Activated CD4-positive, alpha-beta T cell treated with anti-CD3 and anti-CD28 coated beads for 36 hours (primary cell): Measurements from ENCODE around the gene FLACC1. TPM values are rescaled to one million over a fixed set of nuclear protein-coding genes. Genes with fewer than 3 reads are reported as not detected.

Source experiments
- ATAC-seq: fragments of 200-7000 bp; cut with Tn5 transposase; one replicate; pipeline ENCODE4 v1.10.0; 2021; ENCODE audit warnings: mild to moderate bottlenecking, moderate library complexity
- CTCF ChIA-PET: fragments of 350-600 bp; sonication (Branson Sonifier 250); formaldehyde crosslinking; loops from one replicate; lab custom pipeline; 2021; ENCODE audit warnings: antibody characterized with exemption; lab: Charles Lee
- POLR2A ChIA-PET: fragments of 350-600 bp; sonication (Branson Sonifier 250); formaldehyde crosslinking; loops from one replicate; lab custom pipeline; 2021; ENCODE audit warnings: antibody characterized with exemption, inconsistent platforms; lab: Charles Lee
- DNase-seq: peaks from one replicate; pipeline ENCODE4 v3.0.0-alpha.2; 2020
- H3K27ac Mint-ChIP-seq: one replicate; pipeline ENCODE4 v1.8.0; 2021; ENCODE audit warnings: mixed read lengths
- H3K27me3 Mint-ChIP-seq: one replicate; pipeline ENCODE4 v1.8.0; 2021; ENCODE audit warnings: mixed read lengths
- H3K36me3 Mint-ChIP-seq: one replicate; pipeline ENCODE4 v1.8.0; 2021; ENCODE audit warnings: low read depth, mixed read lengths
- H3K4me1 Mint-ChIP-seq: one replicate; pipeline ENCODE4 v1.8.0; 2021; ENCODE audit warnings: mixed read lengths
- H3K4me3 Mint-ChIP-seq: one replicate; pipeline ENCODE4 v1.8.0; 2021; ENCODE audit warnings: mild to moderate bottlenecking, moderate library complexity, mixed read lengths
- H3K9me3 Mint-ChIP-seq: one replicate; pipeline ENCODE4 v1.8.0; 2021; ENCODE audit warnings: low read depth, mixed read lengths
- intact Hi-C, 2 experiments: fragments of 100-400 bp; cut with DNase I in 1 of 2; cut with micrococcal nuclease in 1 of 2; formaldehyde crosslinking; loops; one replicate each; pipeline versions ENCODE4 v1.14.2 to v1.15.1; 2022 to 2024; cut with DNase I, micrococcal nuclease
- total RNA-seq, 2 experiments: library from RNA; stranded (reverse); gene quantifications; one replicate each; pipeline ENCODE4 v1.2.3, GENCODE V29; 2021

FLACC1 gene
- total RNA-seq, 2 experiments from 2014 or later, result 0.48 to 0.72 TPM

DNA sequence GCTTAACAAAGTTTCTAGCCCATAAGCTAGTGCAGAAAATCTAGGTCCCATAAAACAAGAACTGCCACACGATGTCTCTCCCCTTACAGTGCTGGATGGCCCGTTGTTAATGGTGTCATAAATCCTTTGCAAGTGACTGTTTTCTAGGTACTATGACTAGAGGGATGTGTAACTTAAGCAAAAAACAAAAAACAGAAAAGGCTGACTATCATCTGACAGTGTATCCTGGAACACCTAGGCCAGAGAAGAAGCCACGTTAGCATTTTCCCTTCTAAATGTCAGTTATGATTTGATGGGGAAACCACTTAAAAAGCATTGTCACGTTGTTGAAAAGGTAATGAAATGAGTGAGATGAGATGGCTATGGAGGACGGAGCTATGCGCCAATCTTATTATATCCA lies 94.4 kb downstream of the FLACC1 start:
- peak; percentile 60 for ATAC-seq
- POLR2A ChIA-PET, result interaction anchor here (0.6 to 1.6 kb wide), 9 partner anchors 23 to 575 kb away, joined by 3 to 6 read pairs (median 3); partner anchors contain the start of genes NIF3L1 and PPIL3
- Mint-ChIP-seq H3K36me3 (peaks cover 34% of the 10 kb centered on the region), H3K27ac (peak overlapping the region; percentile 91), H3K9me3 (no peaks in the 10 kb centered on the region), H3K4me3 (peak overlapping the region; percentile 66), H3K27me3 (no peaks in the 10 kb centered on the region), H3K4me1 (peaks cover 79% of the 10 kb centered on the region)
- intact Hi-C loops, result loop anchor here (1.0 to 5.0 kb wide), 7 partner anchors 10 to 1005 kb away; partner anchors contain the start of genes NOP58 (in 2 of the 2) and TMEM237 (in 1 of the 2)
- CTCF ChIA-PET, result interaction anchor here (0.6 to 6.6 kb wide), 9 partner anchors 9 to 674 kb away, joined by 3 to 52 read pairs (median 4); no protein-coding TSS in a partner anchor
- DNase-seq, result peak; percentile 65

DNA sequence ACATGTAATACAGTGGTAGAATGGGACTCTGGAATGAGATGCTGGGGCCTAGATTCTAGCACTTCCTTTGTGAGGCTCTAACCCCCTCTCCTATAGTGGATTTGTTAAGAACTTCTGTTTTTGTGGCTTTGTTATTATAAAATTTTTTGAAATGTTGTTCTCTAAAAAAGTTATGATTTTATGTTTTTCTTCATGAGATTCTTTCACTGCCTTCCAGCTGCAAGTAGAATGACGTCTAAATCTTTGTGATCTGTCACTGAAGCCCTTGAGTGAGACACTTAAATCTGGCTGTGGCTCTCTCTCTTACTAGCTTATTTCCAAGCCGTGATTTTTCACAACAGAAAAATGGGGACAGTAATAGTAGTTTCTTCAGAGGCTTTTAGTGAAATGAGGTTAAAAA lies 95.2 kb downstream of the FLACC1 start:
- Mint-ChIP-seq H3K4me1 (peaks cover 80% of the 10 kb centered on the region), H3K27me3 (no peaks in the 10 kb centered on the region), H3K27ac (peak overlapping the region; percentile 91), H3K4me3 (peak overlapping the region; percentile 81), H3K36me3 (peaks cover 27% of the 10 kb centered on the region), H3K9me3 (no peaks in the 10 kb centered on the region)
- CTCF ChIA-PET, result interaction anchor here (0.6 to 6.6 kb wide), 7 partner anchors 8 to 318 kb away, joined by 3 to 52 read pairs (median 9); partner anchors contain the start of gene CASP10
- DNase-seq (no peak), ATAC-seq (no peak)
- POLR2A ChIA-PET, result interaction anchor here (0.7 to 1.3 kb wide), 4 partner anchors 9 to 398 kb away, joined by 3 to 4 read pairs (median 4); no protein-coding TSS in a partner anchor
- intact Hi-C loops, result loop anchor here (1.0 to 5.0 kb wide), 10 partner anchors 10 to 1005 kb away; partner anchors contain the start of genes NOP58 (in 2 of the 2), CLK1 (in 1 of the 2) and TMEM237 (in 1 of the 2)

DNA sequence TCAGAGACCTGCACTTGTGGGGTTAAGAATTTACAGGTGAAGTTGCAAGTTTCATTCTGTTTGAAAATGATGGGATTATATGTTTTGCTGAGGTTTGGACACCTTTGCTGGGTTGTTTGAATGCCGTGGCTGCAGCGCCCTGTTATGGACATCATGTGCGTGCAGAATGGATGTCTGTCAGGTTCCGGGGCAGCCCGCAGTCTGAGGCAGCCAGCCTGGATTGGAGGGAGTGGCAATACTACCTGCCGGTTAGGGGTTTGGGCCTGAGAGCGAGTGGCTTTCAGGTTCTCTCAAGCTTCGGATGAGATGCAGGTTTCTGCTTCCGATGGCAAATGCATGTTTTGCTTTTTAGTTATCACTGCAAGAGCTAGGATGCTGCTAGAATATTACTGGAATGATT lies 95.7 kb downstream of the FLACC1 start:
- Mint-ChIP-seq H3K36me3 (peaks cover 25% of the 10 kb centered on the region), H3K27me3 (no peaks in the 10 kb centered on the region), H3K9me3 (no peaks in the 10 kb centered on the region), H3K4me1 (peaks cover 80% of the 10 kb centered on the region), H3K4me3 (peak overlapping the region; percentile 81), H3K27ac (peak overlapping the region; percentile 91)
- ATAC-seq, result peak; percentile 13
- intact Hi-C loops, result loop anchor here (2.0 to 5.0 kb wide), 7 partner anchors 77 to 1006 kb away; partner anchors contain the start of genes NOP58 (in 2 of the 2), CLK1 (in 1 of the 2) and TMEM237 (in 1 of the 2)
- DNase-seq, result peak; percentile 80
- ChIA-PET POLR2A (interaction anchor here (0.7 to 0.9 kb wide), 2 partner anchors 9 to 398 kb away, joined by 3 to 4 read pairs; no protein-coding TSS in a partner anchor), CTCF (interaction anchor here (0.6 to 6.6 kb wide), 7 partner anchors 12 to 318 kb away, joined by 3 to 52 read pairs (median 9); partner anchors contain the start of gene CASP10)

DNA sequence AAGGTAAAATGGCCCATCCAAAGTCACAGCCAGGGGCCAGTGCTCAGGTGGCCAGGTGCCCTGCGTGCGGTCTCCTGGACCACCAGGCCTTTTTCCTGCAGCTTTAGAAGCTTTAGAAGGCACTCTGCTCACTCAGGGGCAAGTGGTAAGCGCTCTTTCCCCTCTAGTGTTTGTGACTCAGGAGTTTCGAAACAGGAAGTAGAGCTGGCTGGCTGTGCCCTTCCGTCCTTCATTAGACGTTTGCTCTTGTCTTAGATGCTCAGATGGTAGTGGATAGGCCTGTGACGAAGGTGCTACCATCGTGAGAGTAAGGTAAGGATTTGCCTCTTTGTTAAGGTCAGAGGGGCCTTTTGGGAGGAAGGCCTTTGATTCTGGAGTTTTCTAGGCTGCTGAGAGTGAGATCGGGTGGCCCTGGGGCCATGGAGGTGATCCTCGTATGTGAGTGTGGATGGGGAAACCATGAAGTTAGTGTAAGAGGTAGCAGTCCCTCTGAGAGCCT lies 96.8 kb downstream of the FLACC1 start, which contains the start of gene CASP8:
TSS of gene CASP8 (plus strand) at position 235 of the 499 bp plus-strand sequence. CDS start 5,951 bp downstream, outside the sequence.
- intact Hi-C loops, result loop anchor here (2.0 to 5.0 kb wide), 7 partner anchors 76 to 1007 kb away; partner anchors contain the start of genes NOP58 (in 2 of the 2), CLK1 (in 1 of the 2) and TMEM237 (in 1 of the 2)
- ChIA-PET CTCF (interaction anchor here (0.6 to 6.6 kb wide), 9 partner anchors 14 to 149 kb away, joined by 3 to 52 read pairs (median 4); partner anchors contain the start of gene CASP10), POLR2A (interaction anchor here (0.6 to 1.7 kb wide), 3 partner anchors 27 to 66 kb away, joined by 3 to 7 read pairs (median 6); no protein-coding TSS in a partner anchor)
- peak; percentile 77 for DNase-seq
- Mint-ChIP-seq H3K27me3 (no peaks in the 10 kb centered on the region), H3K4me3 (peak within 1 kb of the TSS; percentile 81), H3K9me3 (no peaks in the 10 kb centered on the region), H3K27ac (peak within 1 kb of the TSS; percentile 91), H3K36me3 (peaks cover 17% of the 10 kb centered on the region), H3K4me1 (peaks cover 78% of the 10 kb centered on the region)
- ATAC-seq, result peak; percentile 45

DNA sequence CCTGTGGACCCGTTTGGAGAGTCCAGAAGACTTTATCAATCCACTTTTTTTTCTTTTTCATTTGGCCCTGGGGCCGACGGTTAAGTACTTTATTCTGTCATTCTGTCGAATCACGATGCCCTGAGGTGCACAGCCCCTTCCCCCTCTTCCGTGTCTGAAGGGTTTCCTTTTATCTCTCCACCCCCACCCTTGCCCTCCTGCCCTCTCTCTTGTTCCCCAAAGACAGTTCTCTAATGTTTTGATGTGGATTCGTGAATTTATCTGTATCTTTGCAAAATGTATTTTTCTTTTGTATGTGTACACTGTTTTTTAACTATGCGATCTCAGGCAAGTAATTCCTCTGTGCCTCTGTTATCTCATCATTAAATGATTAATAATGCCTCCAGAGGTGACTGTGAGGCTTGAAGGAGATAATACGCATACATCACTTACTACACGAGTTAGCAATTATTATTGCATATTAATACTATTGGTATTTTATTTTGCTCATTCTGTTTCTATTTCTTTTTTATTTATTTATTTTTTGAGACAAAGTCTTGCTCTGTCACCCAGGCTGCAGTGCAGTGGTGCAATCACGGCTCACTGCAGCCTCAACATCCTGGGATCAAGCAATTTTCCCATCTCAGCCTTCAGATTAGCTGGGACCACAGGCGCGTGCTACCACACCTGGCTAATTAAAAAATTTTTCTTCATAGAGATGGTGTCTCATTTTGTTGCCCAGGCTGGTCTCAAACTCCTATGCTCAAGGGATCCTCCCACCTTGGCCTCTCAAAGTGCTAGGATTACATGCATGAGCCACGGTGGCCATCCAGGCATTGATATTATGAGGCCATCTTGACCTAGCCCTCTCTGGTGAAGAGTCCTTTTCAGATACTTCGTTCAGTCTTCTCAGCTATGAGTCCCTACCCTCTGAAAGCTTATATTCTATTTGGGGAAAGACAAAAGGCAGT lies 98.2 kb downstream of the FLACC1 start:
- Mint-ChIP-seq H3K36me3 (peaks cover 19% of the 10 kb centered on the region), H3K27me3 (no peaks in the 10 kb centered on the region)
- POLR2A ChIA-PET, result interaction anchor here (1.7 kb wide), 1 partner anchor 26 kb away, joined by 6 read pairs; no protein-coding TSS in a partner anchor

DNA sequence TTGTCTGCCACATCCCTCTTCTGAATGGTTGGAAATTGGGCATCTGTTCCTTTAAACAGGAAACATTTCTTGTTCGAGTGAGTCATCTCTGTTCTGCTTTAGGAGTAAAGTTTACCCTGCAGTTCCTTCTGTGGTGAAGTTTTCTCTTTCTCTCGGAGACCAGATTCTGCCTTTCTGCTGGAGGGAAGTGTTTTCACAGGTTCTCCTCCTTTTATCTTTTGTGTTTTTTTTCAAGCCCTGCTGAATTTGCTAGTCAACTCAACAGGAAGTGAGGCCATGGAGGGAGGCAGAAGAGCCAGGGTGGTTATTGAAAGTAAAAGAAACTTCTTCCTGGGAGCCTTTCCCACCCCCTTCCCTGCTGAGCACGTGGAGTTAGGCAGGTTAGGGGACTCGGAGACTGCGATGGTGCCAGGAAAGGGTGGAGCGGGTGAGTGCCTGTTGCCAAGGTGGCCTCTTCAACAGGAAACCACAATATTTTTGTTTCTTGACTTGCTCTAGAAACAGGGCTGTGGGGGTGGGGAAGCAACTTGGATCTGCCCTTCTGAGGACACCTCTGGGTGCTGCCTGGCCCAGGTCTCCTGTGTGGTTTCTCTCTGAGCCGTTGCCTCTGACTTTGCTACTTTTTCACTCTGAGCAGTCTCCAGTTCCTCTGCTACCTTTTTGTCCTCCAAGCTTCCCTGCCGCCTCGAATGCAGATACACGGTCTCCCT lies 99.0 kb downstream of the FLACC1 start:
- ChIA-PET POLR2A (no interaction called here), CTCF (interaction anchor here (0.5 to 6.6 kb wide), 3 partner anchors 21 to 80 kb away, joined by 3 to 52 read pairs (median 3); no protein-coding TSS in a partner anchor)
- H3K27me3 Mint-ChIP-seq, result no peaks in the 10 kb centered on the region
- peaks cover 21% of the 10 kb centered on the region for H3K36me3 Mint-ChIP-seq
- H3K27ac Mint-ChIP-seq, result peak overlapping the region; percentile 98
- peaks cover 76% of the 10 kb centered on the region for H3K4me1 Mint-ChIP-seq
- ATAC-seq (peak; percentile 66), DNase-seq (peak; percentile 96)
- intact Hi-C loops, result loop anchor here (1.0 to 5.0 kb wide), 12 partner anchors 22 to 446 kb away; partner anchors contain the start of genes BZW1 (in 1 of the 2), CFLAR (in 1 of the 2), NIF3L1 (in 1 of the 2) and PPIL3 (in 1 of the 2)
- no peaks in the 10 kb centered on the region for H3K9me3 Mint-ChIP-seq
- peak overlapping the region; percentile 79 for H3K4me3 Mint-ChIP-seq

More for the DNA sequence above, 98.2 kb downstream of the FLACC1 start:
- Mint-ChIP-seq H3K4me1 (peaks cover 78% of the 10 kb centered on the region), H3K27ac (peak overlapping the region; percentile 98), H3K4me3 (peak overlapping the region; percentile 79), H3K9me3 (no peaks in the 10 kb centered on the region)
- CTCF ChIA-PET, result interaction anchor here (0.5 to 6.6 kb wide), 5 partner anchors 22 to 138 kb away, joined by 3 to 52 read pairs (median 3); no protein-coding TSS in a partner anchor
- DNase-seq (no peak), ATAC-seq (peak; percentile 4)
- intact Hi-C loops, result loop anchor here (1.0 to 5.0 kb wide), 12 partner anchors 23 to 447 kb away; partner anchors contain the start of genes BZW1 (in 1 of the 2), CFLAR (in 1 of the 2), NIF3L1 (in 1 of the 2) and PPIL3 (in 1 of the 2)

DNA sequence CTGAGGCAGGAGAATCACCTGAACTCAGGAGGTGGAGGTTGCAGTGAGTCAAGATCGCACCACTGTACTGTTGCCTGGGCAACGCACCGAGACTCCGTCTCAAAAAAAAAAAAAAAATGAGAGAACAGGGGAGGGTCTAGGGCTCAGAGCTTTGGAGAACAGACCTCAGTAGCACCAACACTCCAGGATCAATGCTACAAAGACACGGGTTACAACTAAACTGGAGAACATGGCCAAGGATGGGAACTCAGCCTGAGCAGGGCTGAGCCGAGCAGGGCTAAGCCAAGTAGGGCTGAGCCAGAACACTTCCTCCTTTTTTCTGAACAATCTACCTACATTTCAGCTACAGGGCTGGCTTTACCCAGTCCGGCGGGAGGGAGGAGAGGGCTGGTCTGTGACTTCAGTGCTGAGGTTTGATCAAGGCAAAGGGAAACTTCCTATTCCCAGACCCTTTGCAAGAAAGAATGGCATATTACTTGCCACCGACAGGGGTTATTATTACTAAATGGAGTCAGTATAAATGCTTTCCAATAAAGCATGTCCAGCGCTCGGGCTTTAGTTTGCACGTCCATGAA lies 99.7 kb downstream of the FLACC1 start:
- peaks cover 23% of the 10 kb centered on the region for H3K36me3 Mint-ChIP-seq
- ATAC-seq (peak; percentile 11), DNase-seq (peak; percentile 64)
- peak overlapping the region; percentile 79 for H3K4me3 Mint-ChIP-seq
- ChIA-PET POLR2A (no interaction called here), CTCF (interaction anchor here (0.8 to 6.6 kb wide), 2 partner anchors 25 to 80 kb away, joined by 3 to 52 read pairs; no protein-coding TSS in a partner anchor)
- intact Hi-C loops, result loop anchor here in 1 of 2 experiments (5.0 kb wide), 3 partner anchors 175 to 445 kb away; partner anchors contain the start of genes BZW1 and TMEM237
- peaks cover under 1% of the 10 kb centered on the region for H3K9me3 Mint-ChIP-seq
- H3K27me3 Mint-ChIP-seq, result no peaks in the 10 kb centered on the region
- H3K4me1 Mint-ChIP-seq, result peaks cover 76% of the 10 kb centered on the region
- peak overlapping the region; percentile 98 for H3K27ac Mint-ChIP-seq

DNA sequence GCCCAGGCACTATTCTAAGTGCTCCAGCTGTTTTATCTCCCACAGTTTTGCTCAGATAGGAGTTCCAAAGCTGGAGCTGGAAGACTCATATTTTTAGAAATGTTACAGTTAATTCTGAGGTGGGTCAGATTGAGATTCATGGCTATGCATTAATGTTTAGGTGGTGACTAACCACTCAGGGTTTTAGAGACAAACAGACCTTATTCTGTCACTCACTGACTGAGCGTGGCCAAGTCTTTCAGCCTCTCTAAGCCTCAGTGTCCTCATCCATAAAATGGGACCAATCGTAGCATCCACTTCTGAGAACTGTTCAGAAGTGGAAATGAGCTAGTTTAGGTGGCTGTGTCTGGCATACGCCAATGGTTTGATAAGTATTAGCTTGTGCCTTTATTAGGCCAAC lies 101.1 kb downstream of the FLACC1 start:
- H3K9me3 Mint-ChIP-seq, result peaks cover 2% of the 10 kb centered on the region
- H3K27me3 Mint-ChIP-seq, result no peaks in the 10 kb centered on the region
- H3K27ac Mint-ChIP-seq, result peak overlapping the region; percentile 32
- H3K4me3 Mint-ChIP-seq, result no peak overlapping the region
- DNase-seq (no peak), ATAC-seq (no peak)
- intact Hi-C loops, result loop anchor here in 1 of 2 experiments (5.0 kb wide), 3 partner anchors 176 to 444 kb away; partner anchors contain the start of genes BZW1 and TMEM237
- CTCF ChIA-PET, result interaction anchor here (1.0 to 1.3 kb wide), 3 partner anchors 14 to 108 kb away, joined by 3 to 4 read pairs (median 4); no protein-coding TSS in a partner anchor
- peaks cover 21% of the 10 kb centered on the region for H3K36me3 Mint-ChIP-seq
- POLR2A ChIA-PET, result no interaction called here
- H3K4me1 Mint-ChIP-seq, result peaks cover 79% of the 10 kb centered on the region

DNA sequence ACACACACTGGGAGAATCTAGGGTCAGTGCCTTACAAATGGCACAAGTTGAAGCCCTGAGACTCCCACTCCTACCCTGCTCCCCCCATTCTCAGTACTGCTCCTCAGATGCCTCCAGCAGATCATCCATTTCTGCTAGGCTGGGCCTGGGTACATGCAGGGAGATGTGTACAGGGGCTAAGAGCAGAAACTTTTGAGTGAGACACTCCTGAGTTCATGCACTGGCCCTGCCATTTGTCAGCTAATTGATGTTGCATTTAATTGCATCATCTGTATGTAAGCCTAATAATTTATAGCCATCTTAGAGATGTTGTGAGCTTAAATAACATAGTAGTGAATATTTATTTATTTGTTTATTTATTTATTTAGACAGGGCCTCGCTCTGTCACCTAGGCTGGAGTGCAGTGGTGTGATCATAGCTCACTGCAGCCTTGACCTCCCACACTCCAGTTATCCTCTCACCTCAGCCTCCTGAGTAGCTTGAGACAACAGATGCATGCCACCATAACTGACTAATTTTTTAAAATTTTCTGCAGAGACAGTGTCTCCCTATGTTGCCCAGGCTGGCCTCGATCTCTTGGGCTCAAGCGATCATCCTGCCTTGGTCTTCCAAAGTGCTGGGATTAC lies 101.6 kb downstream of the FLACC1 start:
- ChIA-PET CTCF (interaction anchor here (0.6 to 1.3 kb wide), 5 partner anchors 13 to 108 kb away, joined by 3 to 4 read pairs (median 3); no protein-coding TSS in a partner anchor), POLR2A (no interaction called here)
- Mint-ChIP-seq H3K27me3 (no peaks in the 10 kb centered on the region), H3K27ac (peak overlapping the region; percentile 38), H3K36me3 (peaks cover 23% of the 10 kb centered on the region), H3K4me1 (peaks cover 83% of the 10 kb centered on the region), H3K4me3 (no peak overlapping the region), H3K9me3 (peaks cover 2% of the 10 kb centered on the region)
- ATAC-seq, result no peak
- intact Hi-C loops, result loop anchor here in 1 of 2 experiments (5.0 kb wide), 3 partner anchors 177 to 443 kb away; partner anchors contain the start of genes BZW1 and TMEM237
- DNase-seq, result no peak
